Bone marrow (tissue), 2 donors: ENCODE measurements around the gene GATA3.

Experiments
- DNase-seq, 2 donors: peaks; one replicate each; lab custom pipeline; 2025; lab: John Stamatoyannopoulos, UW

GATA3 gene

DNA sequence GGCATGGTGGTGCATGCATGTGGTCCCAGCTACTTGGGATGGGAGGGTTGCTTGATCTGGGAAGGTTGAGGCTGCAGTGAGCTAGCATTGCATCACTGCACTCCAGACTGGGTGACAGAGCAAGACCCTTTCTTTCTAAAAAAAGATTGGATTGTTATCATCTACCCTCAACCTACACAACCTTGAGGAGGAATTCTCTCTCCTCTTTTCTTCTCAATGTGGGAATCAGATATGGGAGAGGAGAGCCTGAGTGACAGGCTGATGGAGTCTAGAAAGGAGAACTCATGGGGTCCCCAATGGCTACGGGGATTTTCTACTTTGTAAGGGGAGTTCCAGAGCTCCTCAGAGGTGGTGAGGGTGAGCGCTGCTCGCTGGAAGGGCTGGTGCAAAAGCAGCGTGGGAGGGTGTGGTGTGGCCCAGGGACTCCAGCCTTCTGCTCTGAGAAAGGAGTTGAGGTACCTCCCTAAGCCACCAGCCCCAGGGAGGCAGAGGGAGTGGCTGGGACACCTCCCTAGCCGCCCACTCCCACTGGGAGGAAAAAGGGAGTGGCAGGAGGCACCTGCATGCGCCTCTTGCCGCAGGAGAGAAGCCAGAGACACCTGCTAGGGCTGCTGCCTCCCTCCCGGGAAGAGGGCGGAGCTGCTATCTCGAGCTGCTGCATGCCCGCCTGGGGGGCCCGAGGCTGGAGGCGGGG lies 48.4 kb downstream of the GATA3 start:
- DNase-seq, result no peak

DNA sequence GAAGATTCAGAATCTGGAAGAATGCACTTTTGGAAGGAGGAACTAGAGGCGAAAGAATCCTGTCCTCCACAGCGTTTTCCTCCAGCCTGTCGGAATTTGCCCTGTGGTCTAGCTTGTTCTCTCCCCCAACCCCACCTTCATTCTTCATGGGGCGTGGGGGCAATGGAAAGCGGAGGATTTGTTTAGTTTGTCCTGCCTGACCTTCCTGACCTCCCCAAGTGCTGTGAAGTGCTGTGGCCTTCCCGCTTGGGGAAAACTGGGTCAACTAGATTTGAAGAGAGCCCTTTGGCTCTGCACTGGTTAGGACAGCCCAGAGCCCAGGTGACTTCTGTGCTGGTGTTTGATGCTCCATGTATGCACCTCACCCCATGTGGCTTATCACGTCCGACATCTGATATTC lies 49.1 kb downstream of the GATA3 start:
- DNase-seq, result no peak

- no peak for DNase-seq
These were observed 49.5 kb downstream of the GATA3 start for GRCh38 chr10:8104005-8104404.

GRCh38 chr10:8104721-8105120 lies 50.2 kb downstream of the GATA3 start:
- DNase-seq, result no peak

GRCh38 chr10:8105932-8106331 lies 51.4 kb downstream of the GATA3 start:
- no peak for DNase-seq

- DNase-seq, result no peak
These were observed 57.9 kb downstream of the GATA3 start for GRCh38 chr10:8112230-8112905.

- DNase-seq, result no peak
These were observed 58.5 kb downstream of the GATA3 start for GRCh38 chr10:8112942-8113442.

GRCh38 chr10:8113616-8114015 lies 59.1 kb downstream of the GATA3 start:
- DNase-seq, result no peak

DNA sequence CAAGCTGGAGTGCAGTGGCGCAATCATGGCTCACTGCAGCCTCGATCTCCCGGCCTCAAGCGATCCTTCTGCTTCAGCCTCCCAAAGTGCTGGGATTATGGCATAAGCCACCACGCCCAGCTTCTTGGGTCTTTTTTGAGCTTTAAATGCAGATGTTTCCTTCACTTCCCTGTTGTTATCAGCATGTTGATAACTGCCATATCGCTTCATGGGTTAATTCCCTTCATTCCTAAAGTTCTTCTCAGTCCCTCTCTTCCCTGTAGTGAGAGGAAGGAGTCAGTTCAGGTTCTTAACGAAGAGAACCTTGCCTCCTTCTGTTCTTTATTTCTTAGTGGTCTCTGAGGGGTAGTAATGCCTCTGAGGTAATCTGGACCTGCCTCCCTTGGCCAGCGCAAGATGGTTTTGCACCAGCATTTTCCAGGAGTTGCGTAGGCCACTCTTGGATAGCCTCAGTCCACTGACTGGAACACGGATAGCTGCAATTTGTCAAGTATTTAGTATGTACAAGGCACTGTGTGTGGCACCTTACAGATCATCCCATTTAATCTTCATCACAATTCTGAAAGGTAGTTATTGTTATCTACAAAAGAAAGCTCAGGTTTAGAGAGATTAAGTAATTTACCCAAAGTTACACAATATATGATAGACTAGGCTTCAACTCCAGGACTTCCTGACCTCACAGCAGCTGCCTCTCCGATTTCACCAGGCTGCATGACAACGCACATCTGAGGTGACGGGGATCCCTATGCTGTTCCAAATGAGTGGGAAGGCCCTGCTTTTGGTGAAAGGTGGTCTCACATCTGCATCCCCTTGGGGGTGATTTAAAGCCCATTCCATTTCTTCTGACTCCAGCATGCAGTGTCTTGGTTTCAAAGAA lies 60.5 kb downstream of the GATA3 start:
- DNase-seq, result no peak

- no peak for DNase-seq
These were observed 61.1 kb downstream of the GATA3 start for GRCh38 chr10:8115618-8115980.

DNA sequence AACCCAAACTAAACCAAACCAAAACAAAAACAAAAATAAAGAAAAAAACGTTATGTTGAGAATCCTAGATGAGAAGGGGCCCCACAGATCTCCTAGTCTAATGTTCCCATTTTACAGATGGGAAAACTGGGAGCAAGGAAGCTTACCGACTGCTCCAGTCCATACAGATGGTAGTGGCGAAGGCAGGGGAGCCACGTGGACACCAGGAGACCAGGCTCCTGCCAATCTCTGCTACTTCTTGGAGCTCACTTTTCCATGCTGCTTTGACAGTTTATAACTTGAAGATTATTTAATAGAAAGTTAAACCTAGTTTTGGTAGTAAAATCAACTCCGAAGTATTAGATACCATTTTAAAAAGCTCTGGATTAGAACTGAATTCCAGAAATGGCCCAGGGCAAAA lies 62.0 kb downstream of the GATA3 start:
- DNase-seq, result no peak

DNA sequence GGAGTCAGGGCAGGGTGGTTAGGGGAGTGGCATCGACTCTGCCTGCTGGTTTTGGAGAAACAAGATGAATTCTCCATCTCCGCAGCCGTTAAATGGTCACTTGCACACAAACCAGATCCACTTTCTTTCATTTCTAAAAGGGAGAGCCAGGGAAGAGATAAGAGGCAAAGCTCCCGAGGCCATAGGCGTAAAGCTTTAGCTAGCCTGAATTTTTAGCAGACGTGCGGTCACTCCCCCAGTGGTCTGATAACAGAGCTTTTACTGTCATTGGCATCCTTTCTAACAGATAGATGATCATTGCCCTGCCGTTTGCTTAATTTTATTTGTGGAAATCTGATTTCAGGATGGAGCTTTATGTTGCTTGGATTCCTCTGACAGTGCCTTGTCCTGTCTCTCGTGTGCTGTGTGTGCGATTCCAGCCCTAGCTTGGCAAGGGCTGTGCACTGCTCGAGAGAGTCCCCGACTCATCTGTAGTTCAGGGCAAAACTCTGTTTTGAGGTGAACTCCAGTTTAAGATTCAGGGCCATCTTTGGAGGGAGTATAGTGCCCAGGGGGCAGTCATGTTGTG lies 62.5 kb downstream of the GATA3 start:
- DNase-seq, result no peak

DNA sequence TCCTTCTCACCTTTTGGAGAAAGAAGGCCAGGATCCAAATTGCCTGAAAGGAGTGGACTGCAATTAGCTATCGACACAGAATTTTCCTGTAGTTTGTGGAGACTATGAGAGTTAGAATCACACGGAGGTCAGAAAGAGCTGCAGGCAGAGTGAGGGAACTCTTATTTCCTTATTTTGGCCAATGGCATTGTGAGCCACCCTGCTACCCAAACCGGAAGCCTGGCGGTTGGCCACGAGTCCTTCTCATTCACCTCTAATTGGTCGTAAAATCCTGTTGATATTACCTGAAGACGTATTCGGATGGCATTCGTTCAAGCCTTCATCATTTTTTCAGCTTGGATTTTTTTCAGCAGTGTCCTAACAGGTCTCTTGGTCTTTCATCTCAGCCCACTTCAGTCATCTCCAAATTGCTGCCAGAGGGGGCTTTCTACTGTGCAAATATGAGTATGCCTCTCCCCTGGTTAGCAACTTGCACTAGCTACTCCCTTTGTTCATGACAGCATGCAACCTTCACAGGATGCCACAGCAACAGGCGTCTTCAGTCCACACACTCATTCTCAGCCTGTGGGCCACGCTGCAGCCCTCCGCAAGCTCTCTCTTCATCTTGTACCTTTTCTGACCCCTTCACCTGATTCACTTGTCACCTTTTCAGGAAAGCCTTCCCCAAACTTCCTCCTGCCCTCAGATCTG lies 66.9 kb downstream of the GATA3 start:
- DNase-seq, result no peak

- DNase-seq, result no peak
These were observed 68.3 kb downstream of the GATA3 start for GRCh38 chr10:8122611-8123369.

DNA sequence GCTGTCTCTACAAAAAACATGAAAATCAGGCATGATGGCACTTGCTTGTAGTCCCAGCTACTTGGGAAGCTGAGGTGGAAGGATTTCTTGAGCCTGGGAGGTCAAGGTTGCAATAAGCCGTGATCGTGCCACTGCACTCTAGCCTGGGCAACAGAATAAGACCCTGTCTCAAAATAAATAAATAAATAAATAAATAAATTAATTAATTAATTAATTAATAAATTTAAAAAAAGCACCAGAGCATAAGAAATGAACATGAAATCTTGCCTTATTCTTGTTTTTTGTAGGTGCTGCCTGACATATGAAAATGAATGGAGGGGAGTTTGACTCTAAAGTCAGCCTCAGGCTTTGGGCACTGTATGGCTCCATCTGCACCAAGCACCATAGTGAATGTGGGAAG lies 69.9 kb downstream of the GATA3 start:
- DNase-seq, result no peak
